Astrocyte (in vitro differentiated cells and primary cell): ENCODE data around the gene TFIP11. TPM values are rescaled to one million over a fixed set of nuclear protein-coding genes. Genes with fewer than 3 reads are reported as not detected.
A peak's percentile ranks its signal among the peaks of the same experiment; 100 is the strongest.

Source experiments
- DNase-seq: peaks from one replicate; pipeline ENCODE4 v3.0.0-alpha.2; 2010; ENCODE audit warnings: low read depth
- FAIRE-seq: peaks from 2 replicates; lab custom pipeline; 2011; peaks lifted over from hg19 to GRCh38; lab: Jason Lieb, UNC
- H2AFZ ChIP-seq: 2 replicates; pipeline ENCODE4 v1.6.0; 2012; ENCODE audit warnings: low read depth, low read length, inconsistent platforms
- H3K27ac ChIP-seq: 2 replicates; pipeline ENCODE4 v1.5.1; 2011; ENCODE audit warnings: low read depth, low read length, inconsistent platforms
- H3K27me3 ChIP-seq: 2 replicates; pipeline ENCODE4 v1.6.0; 2011; ENCODE audit warnings: low read length, inconsistent platforms; ENCODE audit not compliant: insufficient read depth
- H3K36me3 ChIP-seq: 2 replicates; pipeline ENCODE4 v1.5.1; 2011; ENCODE audit warnings: low read length, inconsistent platforms; ENCODE audit not compliant: insufficient read depth
- H3K4me1 ChIP-seq: 2 replicates; pipeline ENCODE4 v1.5.1; 2011; ENCODE audit warnings: low read length, inconsistent platforms; ENCODE audit not compliant: insufficient read depth
- H3K4me2 ChIP-seq: 2 replicates; pipeline ENCODE4 v1.6.0; 2012; ENCODE audit warnings: low read length, inconsistent platforms
- H3K4me3 ChIP-seq: 2 replicates; pipeline ENCODE4 v1.5.1; 2011; ENCODE audit warnings: low read depth, mild to moderate bottlenecking, low read length, inconsistent platforms; ENCODE audit not compliant: insufficient read depth
- H3K79me2 ChIP-seq: 2 replicates; pipeline ENCODE4 v1.6.0; 2012; ENCODE audit warnings: mild to moderate bottlenecking, low read length, inconsistent platforms; ENCODE audit not compliant: insufficient read depth
- H3K9ac ChIP-seq: 2 replicates; pipeline ENCODE4 v1.6.0; 2012; ENCODE audit warnings: mild to moderate bottlenecking, low read length, inconsistent platforms
- H3K9me3 ChIP-seq: 2 replicates; pipeline ENCODE4 v1.5.1; 2012; ENCODE audit warnings: low read depth, mild to moderate bottlenecking, low read length, inconsistent platforms; ENCODE audit not compliant: insufficient read depth
- H4K20me1 ChIP-seq: 2 replicates; pipeline ENCODE4 v1.6.0; 2012; ENCODE audit warnings: low read length, inconsistent platforms; ENCODE audit not compliant: insufficient read depth
- H3K27ac Mint-ChIP-seq: one replicate; pipeline ENCODE4 v1.8.0; 2021; ENCODE audit warnings: mild to moderate bottlenecking, mixed read lengths; ENCODE audit not compliant: unreplicated experiment
- H3K27me3 Mint-ChIP-seq: one replicate; pipeline ENCODE4 v1.8.0; 2021; ENCODE audit warnings: low read depth, mixed read lengths; ENCODE audit not compliant: unreplicated experiment
- H3K36me3 Mint-ChIP-seq: one replicate; pipeline ENCODE4 v1.8.0; 2021; ENCODE audit warnings: low read depth, mixed read lengths; ENCODE audit not compliant: unreplicated experiment
- H3K4me1 Mint-ChIP-seq: one replicate; pipeline ENCODE4 v1.8.0; 2021; ENCODE audit warnings: low read depth, mixed read lengths; ENCODE audit not compliant: unreplicated experiment
- H3K4me3 Mint-ChIP-seq: one replicate; pipeline ENCODE4 v1.8.0; 2021; ENCODE audit warnings: mild to moderate bottlenecking, moderate library complexity, mixed read lengths; ENCODE audit not compliant: unreplicated experiment
- H3K9me3 Mint-ChIP-seq: one replicate; pipeline ENCODE4 v1.8.0; 2021; ENCODE audit warnings: mild to moderate bottlenecking, mixed read lengths; ENCODE audit not compliant: unreplicated experiment
- CTCF ChIP-seq: IDR thresholded peaks from 2 replicates; pipeline ENCODE4 v1.5.1; 2011; ENCODE audit warnings: low read depth, mild to moderate bottlenecking, inconsistent platforms, low read length, moderate library complexity; ENCODE audit not compliant: insufficient read depth
- EZH2 ChIP-seq: IDR thresholded peaks from 2 replicates; pipeline ENCODE4 v1.6.1; 2012; ENCODE audit warnings: mild to moderate bottlenecking, low read length, inconsistent platforms; ENCODE audit not compliant: insufficient read depth
- total RNA-seq: library from RNA; stranded (reverse); gene quantifications from 2 replicates; pipeline ENCODE4 v1.2.1, GENCODE V29; 2021

The TFIP11 gene
- total RNA-seq, 1 donor from 2014 or later = 36.9 TPM

- no peak for FAIRE-seq
Measured at GRCh38 chr22:26484360-26484706, 27.9 kb downstream of the TFIP11 start.

GRCh38 chr22:26483439-26484359, 28.6 kb downstream of the TFIP11 start, which contains the start of the genes HPS4 and SRRD:
TSS of gene HPS4 (minus strand) at chr22:26483783. CDS start at chr22:26481762, 2,021 bp downstream.
TSS of gene SRRD (plus strand) at chr22:26483877. CDS start at chr22:26483891, 14 bp downstream.
- H3K27ac Mint-ChIP-seq = peak within 1 kb of the TSS; percentile 98
- Histone ChIP-seq H3K4me3 (peak within 1 kb of the TSS; percentile 99), H3K36me3 (peaks cover 17% of the 10 kb centered on the region), H4K20me1 (no peaks in the 10 kb centered on the region), H2AFZ (peak within 1 kb of the TSS; percentile 90), H3K9me3 (no peaks in the 10 kb centered on the region), H3K27ac (peak within 1 kb of the TSS; percentile 96), H3K79me2 (peaks cover 84% of the 10 kb centered on the region), H3K4me1 (peaks cover 30% of the 10 kb centered on the region), H3K27me3 (no peaks in the 10 kb centered on the region), H3K4me2 (peak within 1 kb of the TSS; percentile 100), H3K9ac (peak within 1 kb of the TSS; percentile 99)
- H3K9me3 Mint-ChIP-seq = no peaks in the 10 kb centered on the region
- peak within 1 kb of the TSS; percentile 97 for H3K4me3 Mint-ChIP-seq
- FAIRE-seq (no peak), DNase-seq (peak; percentile 72)
- H3K36me3 Mint-ChIP-seq = peaks cover 10% of the 10 kb centered on the region
- no peaks in the 10 kb centered on the region for H3K27me3 Mint-ChIP-seq
- H3K4me1 Mint-ChIP-seq = peaks cover 47% of the 10 kb centered on the region
- TF ChIP-seq CTCF (no peak), EZH2 (no peak)

More at GRCh38 chr22:26484360-26484706, 27.9 kb downstream of the TFIP11 start:
- peak overlapping the region; percentile 90 for H2AFZ ChIP-seq
- no peaks in the 10 kb centered on the region for H3K9me3 ChIP-seq
- peak overlapping the region; percentile 99 for H3K4me3 ChIP-seq
- H3K27me3 ChIP-seq = no peaks in the 10 kb centered on the region
- H3K27me3 Mint-ChIP-seq = no peaks in the 10 kb centered on the region
- TF ChIP-seq EZH2 (no peak), CTCF (no peak)
- peak overlapping the region; percentile 70 for H3K27ac Mint-ChIP-seq
- peak overlapping the region; percentile 100 for H3K4me2 ChIP-seq
- peaks cover 24% of the 10 kb centered on the region for H3K4me1 ChIP-seq
- H3K9me3 Mint-ChIP-seq = no peaks in the 10 kb centered on the region
- H4K20me1 ChIP-seq = no peaks in the 10 kb centered on the region
- peaks cover 43% of the 10 kb centered on the region for H3K4me1 Mint-ChIP-seq
- peaks cover 10% of the 10 kb centered on the region for H3K36me3 Mint-ChIP-seq
- DNase-seq = no peak
- peak overlapping the region; percentile 99 for H3K9ac ChIP-seq
- H3K36me3 ChIP-seq = peaks cover 23% of the 10 kb centered on the region
- peak overlapping the region; percentile 97 for H3K4me3 Mint-ChIP-seq
- peak overlapping the region; percentile 96 for H3K27ac ChIP-seq
- H3K79me2 ChIP-seq = peaks cover 79% of the 10 kb centered on the region
